ENCODE data around the gene MTSS2.

- TF ChIP-seq, protein P1, sequence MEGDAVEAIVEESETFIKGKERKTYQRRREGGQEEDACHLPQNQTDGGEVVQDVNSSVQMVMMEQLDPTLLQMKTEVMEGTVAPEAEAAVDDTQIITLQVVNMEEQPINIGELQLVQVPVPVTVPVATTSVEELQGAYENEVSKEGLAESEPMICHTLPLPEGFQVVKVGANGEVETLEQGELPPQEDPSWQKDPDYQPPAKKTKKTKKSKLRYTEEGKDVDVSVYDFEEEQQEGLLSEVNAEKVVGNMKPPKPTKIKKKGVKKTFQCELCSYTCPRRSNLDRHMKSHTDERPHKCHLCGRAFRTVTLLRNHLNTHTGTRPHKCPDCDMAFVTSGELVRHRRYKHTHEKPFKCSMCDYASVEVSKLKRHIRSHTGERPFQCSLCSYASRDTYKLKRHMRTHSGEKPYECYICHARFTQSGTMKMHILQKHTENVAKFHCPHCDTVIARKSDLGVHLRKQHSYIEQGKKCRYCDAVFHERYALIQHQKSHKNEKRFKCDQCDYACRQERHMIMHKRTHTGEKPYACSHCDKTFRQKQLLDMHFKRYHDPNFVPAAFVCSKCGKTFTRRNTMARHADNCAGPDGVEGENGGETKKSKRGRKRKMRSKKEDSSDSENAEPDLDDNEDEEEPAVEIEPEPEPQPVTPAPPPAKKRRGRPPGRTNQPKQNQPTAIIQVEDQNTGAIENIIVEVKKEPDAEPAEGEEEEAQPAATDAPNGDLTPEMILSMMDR (IDR thresholded peaks at IDR 0.05; ENCODE audit: low read depth, low read length), result peak; percentile 92
- TF ChIP-seq MYC (IDR thresholded peaks at IDR 0.05; ENCODE audit: low read depth, low read length), result peak; percentile 90
- TF ChIP-seq POLR2A (IDR thresholded peaks at IDR 0.05; ENCODE audit: extremely low read depth, insufficient read length), result no peak
Measured at GRCh38 chr16:70653809-70654771, 31.8 kb downstream of the MTSS2 start.
